ENCODE data around the gene RFX2.
"Not testable (repeated sequence)": the region's sequence is repeated elsewhere in the genome, so short reads cannot be mapped to it uniquely, and the experiment has no call there.

The RFX2 gene

DNA sequence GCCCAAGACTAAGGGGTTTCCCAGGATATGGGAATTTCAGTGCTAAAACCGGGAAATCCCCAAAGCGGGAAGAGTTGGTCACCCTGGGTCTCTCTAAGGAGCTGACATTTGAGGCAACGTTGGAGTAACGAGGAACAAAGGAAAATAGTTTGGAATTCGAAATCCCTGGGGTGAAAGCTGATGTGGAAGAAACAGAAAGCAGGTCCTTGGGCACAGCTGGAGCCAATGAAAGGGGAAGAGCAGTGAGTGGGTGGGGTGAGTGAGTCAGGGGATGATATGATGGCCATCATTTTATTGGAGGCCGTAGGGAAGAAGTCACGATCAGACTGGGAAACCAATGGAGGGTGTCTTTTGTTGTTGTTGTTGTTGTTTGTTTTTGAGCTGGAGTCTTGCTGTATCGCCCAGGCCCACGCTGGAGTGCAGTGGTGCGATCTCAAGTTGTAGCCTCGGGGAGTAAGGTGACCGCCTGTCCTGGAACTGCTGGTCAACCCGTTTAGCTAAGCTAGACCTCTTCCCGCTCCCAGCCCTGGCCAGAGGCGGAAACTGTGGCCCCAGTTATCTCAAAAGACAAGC is 3.4 kb upstream of the RFX2 start (continued):
- TF ChIP-seq ZC3H10 (CRISPR knock-in tag; IDR thresholded peaks at IDR 0.05) (no peak), ZFP3 (CRISPR knock-in tag; IDR thresholded peaks at IDR 0.05) (no peak)

DNA sequence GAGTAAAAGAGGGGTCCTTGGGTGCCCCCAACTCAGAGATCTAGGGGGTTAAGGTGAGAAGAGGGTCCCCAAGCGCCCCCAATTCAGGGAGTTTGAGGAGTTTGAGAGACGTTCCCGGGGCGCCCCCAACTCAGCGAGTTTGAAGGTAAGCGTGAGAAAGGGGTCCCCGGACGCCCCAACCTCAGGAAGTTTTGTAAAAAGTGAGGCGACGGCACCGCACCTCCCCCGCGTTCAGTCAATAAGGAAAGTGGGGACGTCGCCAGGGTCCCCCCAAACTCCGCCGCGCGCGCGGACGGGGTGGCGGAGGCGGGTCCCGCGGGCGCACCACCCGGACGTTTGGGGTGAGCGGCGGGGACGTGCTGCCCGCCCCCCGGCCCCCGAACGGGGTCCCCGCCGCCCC is 353 bp downstream of the RFX2 start:
- ATAC-seq, result no peak
- TF ChIP-seq, protein P1, sequence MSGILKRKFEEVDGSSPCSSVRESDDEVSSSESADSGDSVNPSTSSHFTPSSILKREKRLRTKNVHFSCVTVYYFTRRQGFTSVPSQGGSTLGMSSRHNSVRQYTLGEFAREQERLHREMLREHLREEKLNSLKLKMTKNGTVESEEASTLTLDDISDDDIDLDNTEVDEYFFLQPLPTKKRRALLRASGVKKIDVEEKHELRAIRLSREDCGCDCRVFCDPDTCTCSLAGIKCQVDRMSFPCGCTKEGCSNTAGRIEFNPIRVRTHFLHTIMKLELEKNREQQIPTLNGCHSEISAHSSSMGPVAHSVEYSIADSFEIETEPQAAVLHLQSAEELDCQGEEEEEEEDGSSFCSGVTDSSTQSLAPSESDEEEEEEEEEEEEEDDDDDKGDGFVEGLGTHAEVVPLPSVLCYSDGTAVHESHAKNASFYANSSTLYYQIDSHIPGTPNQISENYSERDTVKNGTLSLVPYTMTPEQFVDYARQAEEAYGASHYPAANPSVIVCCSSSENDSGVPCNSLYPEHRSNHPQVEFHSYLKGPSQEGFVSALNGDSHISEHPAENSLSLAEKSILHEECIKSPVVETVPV (CRISPR knock-in tag; IDR thresholded peaks at IDR 0.05), result no peak

DNA sequence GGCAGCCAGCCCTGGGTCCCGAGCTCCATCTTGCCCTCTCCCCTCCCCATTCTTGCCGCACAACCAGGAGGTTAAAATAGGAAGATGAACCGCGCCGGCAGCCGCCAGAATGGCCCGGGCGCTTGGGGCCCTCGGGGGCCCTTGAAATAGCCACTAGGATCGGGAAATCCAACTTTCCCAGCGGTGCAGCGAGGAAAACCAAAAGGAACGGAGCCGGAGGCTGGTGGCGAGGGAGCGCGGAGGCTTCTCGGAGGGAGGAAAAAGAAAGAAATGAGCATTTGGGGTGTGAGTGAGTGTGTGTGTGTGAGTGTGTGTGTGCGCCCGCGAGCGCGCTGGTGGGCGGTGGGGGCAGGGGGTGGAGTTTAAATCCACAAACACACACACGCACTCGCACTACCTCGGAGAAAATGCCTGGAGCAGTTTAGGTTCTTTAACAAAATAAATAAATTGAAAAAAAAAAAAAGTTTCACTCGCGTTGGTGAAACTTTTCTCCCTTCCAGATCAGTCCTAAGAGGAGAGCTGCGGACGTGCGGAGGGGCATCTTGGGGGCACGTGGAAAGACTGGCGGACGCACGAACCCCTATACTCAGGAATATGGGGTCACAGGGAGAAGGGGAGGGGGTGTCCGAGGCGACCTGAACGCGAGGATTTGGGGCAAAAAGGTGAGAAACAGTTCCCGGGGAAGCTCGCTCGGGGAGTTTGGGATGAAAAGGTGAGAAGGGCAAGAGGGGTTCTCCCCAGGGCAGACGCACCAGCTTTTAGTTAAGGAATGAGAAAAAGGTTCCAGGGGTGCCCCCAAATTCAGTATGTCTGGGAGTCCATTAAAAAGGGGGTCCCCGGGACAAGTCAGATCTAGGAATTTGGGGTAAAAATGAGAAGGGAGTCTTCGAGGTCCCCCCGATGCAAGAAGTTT is 1.3 kb downstream of the RFX2 start:
- peak; percentile 17 for ATAC-seq
- TF ChIP-seq, protein P2, sequence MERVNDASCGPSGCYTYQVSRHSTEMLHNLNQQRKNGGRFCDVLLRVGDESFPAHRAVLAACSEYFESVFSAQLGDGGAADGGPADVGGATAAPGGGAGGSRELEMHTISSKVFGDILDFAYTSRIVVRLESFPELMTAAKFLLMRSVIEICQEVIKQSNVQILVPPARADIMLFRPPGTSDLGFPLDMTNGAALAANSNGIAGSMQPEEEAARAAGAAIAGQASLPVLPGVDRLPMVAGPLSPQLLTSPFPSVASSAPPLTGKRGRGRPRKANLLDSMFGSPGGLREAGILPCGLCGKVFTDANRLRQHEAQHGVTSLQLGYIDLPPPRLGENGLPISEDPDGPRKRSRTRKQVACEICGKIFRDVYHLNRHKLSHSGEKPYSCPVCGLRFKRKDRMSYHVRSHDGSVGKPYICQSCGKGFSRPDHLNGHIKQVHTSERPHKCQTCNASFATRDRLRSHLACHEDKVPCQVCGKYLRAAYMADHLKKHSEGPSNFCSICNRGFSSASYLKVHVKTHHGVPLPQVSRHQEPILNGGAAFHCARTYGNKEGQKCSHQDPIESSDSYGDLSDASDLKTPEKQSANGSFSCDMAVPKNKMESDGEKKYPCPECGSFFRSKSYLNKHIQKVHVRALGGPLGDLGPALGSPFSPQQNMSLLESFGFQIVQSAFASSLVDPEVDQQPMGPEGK (CRISPR knock-in tag; IDR thresholded peaks at IDR 0.05; ENCODE audit: borderline replicate concordance), result 0 out of 2 replicates have a peak, but pooled peaks have one; percentile 22
- no peak for TF ChIP-seq RARB (CRISPR knock-in tag; IDR thresholded peaks at IDR 0.05)

DNA sequence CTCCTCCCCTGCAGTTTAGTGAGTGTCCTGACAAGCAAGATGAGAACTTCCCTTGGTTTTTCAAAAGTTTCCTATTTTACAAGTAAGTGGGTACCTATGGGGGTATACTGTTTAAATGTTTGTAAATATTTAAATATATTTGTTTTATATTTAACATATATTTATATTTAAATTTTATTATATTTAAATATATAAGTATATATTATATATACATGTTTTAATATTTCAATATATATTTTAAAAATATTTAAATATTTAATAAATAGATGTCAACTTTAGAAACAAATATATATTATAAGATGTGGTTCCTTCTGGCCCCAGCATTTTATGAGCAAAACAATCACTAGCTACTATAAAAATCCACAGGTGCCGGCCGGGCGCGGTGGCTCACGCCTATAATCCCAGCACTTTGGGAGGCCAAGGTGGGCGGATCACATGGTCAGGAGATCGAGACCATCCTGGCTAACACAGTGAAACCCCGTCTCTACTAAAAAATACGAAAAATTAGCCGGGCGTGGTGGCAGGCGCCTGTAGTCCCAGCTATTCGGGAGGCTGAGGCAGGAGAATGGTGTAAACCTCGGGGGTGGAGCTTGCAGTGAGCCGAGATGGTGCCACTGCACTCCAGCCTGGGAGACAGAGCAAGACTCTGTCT is 3.5 kb downstream of the RFX2 start:
- not testable (repeated sequence) for ATAC-seq

DNA sequence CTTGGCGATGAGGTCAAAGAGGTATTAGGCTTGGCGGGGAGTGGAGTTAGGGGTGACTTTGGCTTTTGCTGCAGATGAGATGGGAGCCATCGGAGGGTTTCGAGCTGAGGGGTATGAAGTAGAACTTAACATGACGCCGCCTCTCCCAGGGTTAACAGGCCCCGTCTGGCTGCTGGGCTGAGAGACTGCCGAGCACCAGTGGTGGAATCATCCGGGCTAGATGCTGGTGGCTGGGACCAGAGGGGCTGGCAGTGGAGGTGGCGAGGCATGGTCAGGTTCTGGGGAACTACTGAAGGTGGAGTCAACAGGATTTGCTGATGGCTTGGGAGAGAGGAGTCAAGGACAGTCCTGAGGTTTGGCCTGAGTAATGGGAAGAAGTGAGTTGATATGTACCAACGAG is 4.9 kb downstream of the RFX2 start:
- ATAC-seq, result no peak
- TF ChIP-seq, protein P3, sequence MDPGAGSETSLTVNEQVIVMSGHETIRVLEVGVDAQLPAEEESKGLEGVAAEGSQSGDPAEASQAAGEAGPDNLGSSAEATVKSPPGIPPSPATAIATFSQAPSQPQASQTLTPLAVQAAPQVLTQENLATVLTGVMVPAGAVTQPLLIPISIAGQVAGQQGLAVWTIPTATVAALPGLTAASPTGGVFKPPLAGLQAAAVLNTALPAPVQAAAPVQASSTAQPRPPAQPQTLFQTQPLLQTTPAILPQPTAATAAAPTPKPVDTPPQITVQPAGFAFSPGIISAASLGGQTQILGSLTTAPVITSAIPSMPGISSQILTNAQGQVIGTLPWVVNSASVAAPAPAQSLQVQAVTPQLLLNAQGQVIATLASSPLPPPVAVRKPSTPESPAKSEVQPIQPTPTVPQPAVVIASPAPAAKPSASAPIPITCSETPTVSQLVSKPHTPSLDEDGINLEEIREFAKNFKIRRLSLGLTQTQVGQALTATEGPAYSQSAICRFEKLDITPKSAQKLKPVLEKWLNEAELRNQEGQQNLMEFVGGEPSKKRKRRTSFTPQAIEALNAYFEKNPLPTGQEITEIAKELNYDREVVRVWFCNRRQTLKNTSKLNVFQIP (CRISPR knock-in tag; IDR thresholded peaks at IDR 0.05; ENCODE audit: borderline replicate concordance, low read depth), result no peak

DNA sequence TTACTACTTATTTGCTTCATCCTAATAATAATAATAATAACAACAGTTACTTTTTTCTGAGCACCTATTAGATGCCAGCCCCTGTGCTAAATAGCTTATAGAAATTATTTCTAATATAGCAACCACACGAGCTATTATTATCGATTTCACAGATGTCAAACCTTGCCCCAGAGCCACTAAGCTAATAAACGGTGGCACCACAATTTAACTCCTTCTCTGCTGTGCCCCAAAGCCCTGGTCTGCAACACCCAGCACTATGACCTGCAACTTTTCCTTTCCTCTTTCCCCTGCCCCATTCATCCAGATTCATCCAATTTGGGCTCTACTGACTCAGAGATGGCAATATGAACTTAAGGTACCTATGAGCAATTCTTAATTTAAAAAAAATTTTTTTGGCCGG is 6.4 kb downstream of the RFX2 start:
- no peak for ATAC-seq
- TF ChIP-seq ZNF70 (CRISPR knock-in tag; IDR thresholded peaks at IDR 0.05), result no peak
- TF ChIP-seq, protein P2 (CRISPR knock-in tag; IDR thresholded peaks at IDR 0.05; ENCODE audit: borderline replicate concordance), result no peak
- TF ChIP-seq, protein P3 (CRISPR knock-in tag; IDR thresholded peaks at IDR 0.05; ENCODE audit: borderline replicate concordance, low read depth), result no peak
- TF ChIP-seq ARNTL (CRISPR knock-in tag; IDR thresholded peaks at IDR 0.05; ENCODE audit: borderline replicate concordance, low read depth), result no peak
- no peak for TF ChIP-seq TOX (CRISPR knock-in tag; IDR thresholded peaks at IDR 0.05; ENCODE audit: borderline replicate concordance)
- TF ChIP-seq, protein P4, sequence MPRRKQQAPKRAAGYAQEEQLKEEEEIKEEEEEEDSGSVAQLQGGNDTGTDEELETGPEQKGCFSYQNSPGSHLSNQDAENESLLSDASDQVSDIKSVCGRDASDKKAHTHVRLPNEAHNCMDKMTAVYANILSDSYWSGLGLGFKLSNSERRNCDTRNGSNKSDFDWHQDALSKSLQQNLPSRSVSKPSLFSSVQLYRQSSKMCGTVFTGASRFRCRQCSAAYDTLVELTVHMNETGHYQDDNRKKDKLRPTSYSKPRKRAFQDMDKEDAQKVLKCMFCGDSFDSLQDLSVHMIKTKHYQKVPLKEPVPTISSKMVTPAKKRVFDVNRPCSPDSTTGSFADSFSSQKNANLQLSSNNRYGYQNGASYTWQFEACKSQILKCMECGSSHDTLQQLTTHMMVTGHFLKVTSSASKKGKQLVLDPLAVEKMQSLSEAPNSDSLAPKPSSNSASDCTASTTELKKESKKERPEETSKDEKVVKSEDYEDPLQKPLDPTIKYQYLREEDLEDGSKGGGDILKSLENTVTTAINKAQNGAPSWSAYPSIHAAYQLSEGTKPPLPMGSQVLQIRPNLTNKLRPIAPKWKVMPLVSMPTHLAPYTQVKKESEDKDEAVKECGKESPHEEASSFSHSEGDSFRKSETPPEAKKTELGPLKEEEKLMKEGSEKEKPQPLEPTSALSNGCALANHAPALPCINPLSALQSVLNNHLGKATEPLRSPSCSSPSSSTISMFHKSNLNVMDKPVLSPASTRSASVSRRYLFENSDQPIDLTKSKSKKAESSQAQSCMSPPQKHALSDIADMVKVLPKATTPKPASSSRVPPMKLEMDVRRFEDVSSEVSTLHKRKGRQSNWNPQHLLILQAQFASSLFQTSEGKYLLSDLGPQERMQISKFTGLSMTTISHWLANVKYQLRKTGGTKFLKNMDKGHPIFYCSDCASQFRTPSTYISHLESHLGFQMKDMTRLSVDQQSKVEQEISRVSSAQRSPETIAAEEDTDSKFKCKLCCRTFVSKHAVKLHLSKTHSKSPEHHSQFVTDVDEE (CRISPR knock-in tag; IDR thresholded peaks at IDR 0.05), result no peak
- no peak for TF ChIP-seq ZNF565 (CRISPR knock-in tag; conservative IDR thresholded peaks at IDR 0.05; ENCODE audit: low read depth)
- no peak for TF ChIP-seq RARB (CRISPR knock-in tag; IDR thresholded peaks at IDR 0.05)
- no peak for TF ChIP-seq BACH2 (CRISPR knock-in tag; IDR thresholded peaks at IDR 0.05; ENCODE audit: borderline replicate concordance)
- TF ChIP-seq CSDC2 (CRISPR knock-in tag; IDR thresholded peaks at IDR 0.05), result no peak
- TF ChIP-seq OSR1 (CRISPR knock-in tag; IDR thresholded peaks at IDR 0.05), result no peak
- TF ChIP-seq PPARA (CRISPR knock-in tag; IDR thresholded peaks at IDR 0.05; ENCODE audit: borderline replicate concordance), result no peak
- TF ChIP-seq ISL1 (CRISPR knock-in tag; IDR thresholded peaks at IDR 0.05), result no peak
- no peak for TF ChIP-seq ZC3H10 (CRISPR knock-in tag; IDR thresholded peaks at IDR 0.05)
- no peak for TF ChIP-seq ZNF8 (CRISPR knock-in tag; IDR thresholded peaks at IDR 0.05)
